BJ (cell line): ENCODE measurements around the gene DNAJC4. TPM values are rescaled to one million over a fixed set of nuclear protein-coding genes. Genes with fewer than 3 reads are reported as not detected.

Experiments used
- CTCF ChIA-PET: fragments of 350-600 bp; formaldehyde crosslinking; extraction: SDS; loops from one replicate; lab custom pipeline; 2021; ENCODE audit warnings: antibody characterized with exemption, inconsistent platforms; lab: Yijun Ruan, JAX
- POLR2A ChIA-PET: fragments of 300-600 bp; sonication (Branson Sonifier 250); formaldehyde crosslinking; extraction: SDS; loops from one replicate; lab custom pipeline; 2021; ENCODE audit warnings: antibody characterized with exemption; lab: Charles Lee
- DNase-seq: peaks from one replicate; pipeline ENCODE4 v3.0.0-alpha.2; 2011; ENCODE audit warnings: low read depth
- H3K27me3 ChIP-seq: 2 replicates; pipeline ENCODE4 v1.6.0; 2011; ENCODE audit warnings: low read length; ENCODE audit not compliant: control insufficient read depth, insufficient read depth
- H3K36me3 ChIP-seq: 2 replicates; pipeline ENCODE4 v1.5.1; 2011; ENCODE audit warnings: low read length; ENCODE audit not compliant: control insufficient read depth, insufficient read depth
- H3K4me3 ChIP-seq: 2 replicates; pipeline ENCODE4 v1.5.1; 2011; ENCODE audit warnings: low read depth, mild to moderate bottlenecking, control low read depth, low read length
- CTCF ChIP-seq: IDR thresholded peaks from 2 replicates; pipeline ENCODE4 v1.5.1; 2011; ENCODE audit warnings: low read depth, mild to moderate bottlenecking, control low read depth, inconsistent platforms, low read length, moderate library complexity; ENCODE audit not compliant: insufficient read depth
- polyA plus RNA-seq: library from polyadenylated mRNA; depleted of rRNA; stranded (reverse); fragments of >200 nt; gene quantifications from 2 replicates; pipeline ENCODE4 v1.2.3, GENCODE V29; 2011

DNAJC4 gene
- polyA plus RNA-seq, 1 experiment = 42.1 TPM

GRCh38 chr11:64240435-64241240 lies 10.3 kb downstream of the DNAJC4 start, which contains the start of gene FKBP2:
FKBP2 (plus strand) TSS chr11:64241095; CDS start chr11:64242388, 1,293 bp downstream.
- DNase-seq = peak; percentile 78
- peak within 1 kb of the TSS; percentile 93 for H3K4me3 ChIP-seq
- peaks cover 16% of the 10 kb centered on the region for H3K36me3 ChIP-seq
- no peak for TF ChIP-seq CTCF
- H3K27me3 ChIP-seq = no peaks in the 10 kb centered on the region
- ChIA-PET CTCF (interaction anchor here (0.9 to 1.6 kb wide), 4 partner anchors 11 to 36 kb away, joined by 3 to 8 read pairs (median 6); partner anchors contain the start of gene PLCB3), POLR2A (interaction anchor here (0.6 to 1.3 kb wide), 5 partner anchors 9 to 454 kb away, joined by 3 to 8 read pairs (median 3); partner anchors contain the start of genes DNAJC4, NUDT22 and PRDX5)

GRCh38 chr11:64241241-64241490 lies 10.8 kb downstream of the DNAJC4 start:
- ChIA-PET CTCF (interaction anchor here (0.9 to 1.6 kb wide), 4 partner anchors 10 to 36 kb away, joined by 3 to 8 read pairs (median 6); partner anchors contain the start of gene PLCB3), POLR2A (interaction anchor here (0.7 to 1.3 kb wide), 4 partner anchors 9 to 77 kb away, joined by 3 to 8 read pairs (median 4); partner anchors contain the start of genes DNAJC4, NUDT22 and PRDX5)
- Histone ChIP-seq H3K27me3 (no peaks in the 10 kb centered on the region), H3K36me3 (peaks cover 16% of the 10 kb centered on the region), H3K4me3 (peak overlapping the region; percentile 93)
- no peak for TF ChIP-seq CTCF
- DNase-seq = peak; percentile 91

GRCh38 chr11:64241491-64242374 lies 11.4 kb downstream of the DNAJC4 start:
- POLR2A ChIA-PET = interaction anchor here (0.7 to 1.3 kb wide), 4 partner anchors 10 to 76 kb away, joined by 3 to 8 read pairs (median 4); partner anchors contain the start of genes DNAJC4, NUDT22 and PRDX5
- H3K27me3 ChIP-seq = no peaks in the 10 kb centered on the region
- no peak for DNase-seq
- TF ChIP-seq CTCF = no peak; the same call in 1 of the 2 replicates
- CTCF ChIA-PET = interaction anchor here (0.9 to 1.6 kb wide), 5 partner anchors 10 to 37 kb away, joined by 3 to 10 read pairs (median 8); partner anchors contain the start of gene PLCB3
- H3K36me3 ChIP-seq = peaks cover 16% of the 10 kb centered on the region
- H3K4me3 ChIP-seq = peak overlapping the region; percentile 93

GRCh38 chr11:64243236-64243854 lies 13.0 kb downstream of the DNAJC4 start:
- POLR2A ChIA-PET = interaction anchor here (0.5 to 1.1 kb wide), 2 partner anchors 13 to 58 kb away, joined by 3 read pairs; partner anchors contain the start of gene STIP1
- no peak for TF ChIP-seq CTCF

More at GRCh38 chr11:64243236-64243854, 13.0 kb downstream of the DNAJC4 start:
- Histone ChIP-seq H3K27me3 (no peaks in the 10 kb centered on the region), H3K36me3 (peaks cover 14% of the 10 kb centered on the region), H3K4me3 (no peak overlapping the region)
- CTCF ChIA-PET = interaction anchor here (1.2 to 2.0 kb wide), 5 partner anchors 8 to 61 kb away, joined by 3 to 10 read pairs (median 5); partner anchors contain the start of gene PLCB3
- no peak for DNase-seq
